Fibroblast of the aortic adventitia (primary cell): ENCODE results near the gene KMT2B. TPM values are rescaled to one million over a fixed set of nuclear protein-coding genes. Genes with fewer than 3 reads are reported as not detected.

Experiments
- DNase-seq: peaks from one replicate; pipeline ENCODE4 v3.0.0-alpha.2; 2010; ENCODE audit warnings: low read depth
- H3K4me3 ChIP-seq: 2 replicates; pipeline ENCODE4 v1.5.1; 2011; ENCODE audit warnings: low read depth, mild to moderate bottlenecking, control low read depth, low read length, moderate library complexity
- total RNA-seq: library from RNA; depleted of rRNA; stranded (reverse); fragments of >200 nt; gene quantifications from 2 replicates; pipeline ENCODE4 v1.2.3, GENCODE V29; 2012; ENCODE audit warnings: low replicate concordance
- TF ChIP-seq, protein P1 (sequence below): IDR thresholded peaks from 2 replicates; pipeline ENCODE4 v1.5.1; 2011; ENCODE audit warnings: mild to moderate bottlenecking, low read length, control low read depth, inconsistent platforms; ENCODE audit not compliant: insufficient read depth

KMT2B gene
- total RNA-seq, 1 donor = 6.8 TPM

DNA sequence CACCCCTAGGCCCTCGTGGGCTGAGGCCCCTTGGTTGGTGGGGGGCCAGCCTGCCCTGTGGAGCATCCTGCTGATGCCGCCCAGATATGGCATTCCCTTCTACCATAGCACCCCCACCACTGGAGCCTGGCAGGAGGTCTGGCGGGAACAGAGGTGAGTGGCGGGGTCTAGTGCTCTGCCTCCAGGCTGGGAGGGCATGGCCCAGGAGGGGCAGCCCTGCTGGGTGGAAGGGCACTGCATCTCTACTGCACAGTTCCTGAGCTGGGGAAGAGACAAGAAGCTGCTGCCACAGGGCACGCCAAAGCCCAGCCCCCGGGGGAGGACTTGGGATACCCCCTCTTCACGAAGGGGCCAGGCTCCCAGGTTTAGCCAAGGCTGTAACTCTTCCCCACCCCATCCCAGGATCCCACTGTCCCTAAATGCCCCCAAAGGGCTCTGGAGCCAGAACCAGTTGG lies 2.4 kb upstream of the KMT2B start:
- TF ChIP-seq, protein P1, sequence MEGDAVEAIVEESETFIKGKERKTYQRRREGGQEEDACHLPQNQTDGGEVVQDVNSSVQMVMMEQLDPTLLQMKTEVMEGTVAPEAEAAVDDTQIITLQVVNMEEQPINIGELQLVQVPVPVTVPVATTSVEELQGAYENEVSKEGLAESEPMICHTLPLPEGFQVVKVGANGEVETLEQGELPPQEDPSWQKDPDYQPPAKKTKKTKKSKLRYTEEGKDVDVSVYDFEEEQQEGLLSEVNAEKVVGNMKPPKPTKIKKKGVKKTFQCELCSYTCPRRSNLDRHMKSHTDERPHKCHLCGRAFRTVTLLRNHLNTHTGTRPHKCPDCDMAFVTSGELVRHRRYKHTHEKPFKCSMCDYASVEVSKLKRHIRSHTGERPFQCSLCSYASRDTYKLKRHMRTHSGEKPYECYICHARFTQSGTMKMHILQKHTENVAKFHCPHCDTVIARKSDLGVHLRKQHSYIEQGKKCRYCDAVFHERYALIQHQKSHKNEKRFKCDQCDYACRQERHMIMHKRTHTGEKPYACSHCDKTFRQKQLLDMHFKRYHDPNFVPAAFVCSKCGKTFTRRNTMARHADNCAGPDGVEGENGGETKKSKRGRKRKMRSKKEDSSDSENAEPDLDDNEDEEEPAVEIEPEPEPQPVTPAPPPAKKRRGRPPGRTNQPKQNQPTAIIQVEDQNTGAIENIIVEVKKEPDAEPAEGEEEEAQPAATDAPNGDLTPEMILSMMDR = no peak
- no peak for DNase-seq
- no peak overlapping the region for H3K4me3 ChIP-seq

DNA sequence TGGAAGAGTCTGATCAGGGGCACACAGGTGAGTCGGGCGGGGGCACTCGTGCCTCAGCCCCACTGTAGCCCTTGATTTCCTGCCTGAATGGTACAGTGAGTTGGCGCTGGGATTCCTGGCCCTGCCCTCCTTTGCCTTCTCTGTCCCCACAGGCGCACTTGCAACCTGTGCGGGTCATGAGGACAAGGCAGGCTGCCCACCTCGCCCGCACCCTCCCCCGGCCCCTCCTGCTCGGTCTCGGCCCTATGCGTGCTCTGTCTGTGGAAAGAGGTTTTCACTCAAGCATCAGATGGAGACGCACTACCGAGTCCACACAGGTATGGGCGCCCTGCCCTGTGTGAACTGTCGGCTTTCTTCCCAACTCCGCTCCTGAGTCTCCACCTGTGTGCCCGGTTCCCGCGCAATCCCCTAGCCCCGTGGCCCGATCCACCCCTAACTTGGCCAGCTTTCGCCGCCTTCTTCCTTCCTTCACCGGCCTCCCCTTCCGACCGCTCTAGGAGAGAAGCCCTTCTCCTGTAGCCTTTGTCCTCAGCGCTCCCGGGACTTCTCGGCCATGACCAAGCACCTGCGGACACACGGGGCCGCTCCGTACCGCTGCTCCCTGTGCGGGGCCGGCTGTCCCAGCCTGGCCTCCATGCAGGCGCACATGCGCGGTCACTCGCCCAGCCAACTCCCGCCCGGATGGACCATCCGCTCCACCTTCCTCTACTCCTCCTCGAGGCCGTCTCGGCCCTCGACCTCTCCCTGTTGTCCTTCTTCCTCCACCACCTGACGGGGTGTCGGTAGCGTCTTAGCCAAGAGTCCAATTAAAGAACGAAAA lies 1.6 kb upstream of the KMT2B start:
- H3K4me3 ChIP-seq = peak overlapping the region; percentile 82
- DNase-seq = no peak
- TF ChIP-seq, protein P1 = no peak

DNA sequence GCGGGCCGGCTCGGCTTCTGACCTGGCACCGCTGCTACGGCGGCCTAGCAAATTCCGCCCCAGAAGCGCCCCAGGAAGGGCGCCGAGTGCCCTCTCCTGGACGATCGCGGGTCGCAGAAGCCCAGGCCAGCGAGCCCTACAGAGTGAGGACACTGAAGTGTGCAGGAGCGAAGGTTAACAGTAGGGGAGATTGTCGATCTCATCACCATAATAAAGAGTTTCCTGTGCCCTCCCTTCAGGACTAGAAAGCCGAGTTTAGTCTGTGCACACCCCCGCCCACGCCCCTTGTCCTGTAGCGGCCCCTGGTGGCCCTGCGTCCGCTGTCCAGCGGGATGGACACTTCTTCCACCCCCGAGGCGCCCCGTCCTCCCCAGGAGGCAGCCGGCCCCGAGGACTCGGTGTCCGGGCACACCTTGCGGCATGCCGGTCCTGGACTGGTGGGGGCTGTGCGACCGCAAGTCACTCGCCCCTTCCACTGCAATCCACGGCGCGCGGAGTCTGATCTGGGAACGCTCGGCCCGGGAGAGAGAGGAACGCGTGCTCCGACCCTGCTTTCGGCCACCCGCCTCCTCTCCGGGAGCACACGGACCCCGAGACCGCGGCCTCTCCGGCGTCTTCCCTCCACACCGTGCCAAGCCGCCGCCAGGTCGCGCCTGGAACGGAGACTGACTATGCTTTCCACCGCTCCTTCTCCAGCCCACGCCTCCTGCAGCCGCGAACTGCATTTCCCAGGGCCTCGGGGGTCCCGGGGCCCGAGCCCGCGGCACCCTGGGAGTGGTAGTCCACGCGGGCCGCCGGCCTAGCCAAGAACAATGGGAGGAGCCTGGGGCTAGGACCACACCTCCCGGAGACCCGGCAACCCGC lies 770 bp upstream of the KMT2B start:
- peak; percentile 94 for DNase-seq
- TF ChIP-seq, protein P1 = peak; percentile 78
- H3K4me3 ChIP-seq = peak overlapping the region; percentile 82

DNA sequence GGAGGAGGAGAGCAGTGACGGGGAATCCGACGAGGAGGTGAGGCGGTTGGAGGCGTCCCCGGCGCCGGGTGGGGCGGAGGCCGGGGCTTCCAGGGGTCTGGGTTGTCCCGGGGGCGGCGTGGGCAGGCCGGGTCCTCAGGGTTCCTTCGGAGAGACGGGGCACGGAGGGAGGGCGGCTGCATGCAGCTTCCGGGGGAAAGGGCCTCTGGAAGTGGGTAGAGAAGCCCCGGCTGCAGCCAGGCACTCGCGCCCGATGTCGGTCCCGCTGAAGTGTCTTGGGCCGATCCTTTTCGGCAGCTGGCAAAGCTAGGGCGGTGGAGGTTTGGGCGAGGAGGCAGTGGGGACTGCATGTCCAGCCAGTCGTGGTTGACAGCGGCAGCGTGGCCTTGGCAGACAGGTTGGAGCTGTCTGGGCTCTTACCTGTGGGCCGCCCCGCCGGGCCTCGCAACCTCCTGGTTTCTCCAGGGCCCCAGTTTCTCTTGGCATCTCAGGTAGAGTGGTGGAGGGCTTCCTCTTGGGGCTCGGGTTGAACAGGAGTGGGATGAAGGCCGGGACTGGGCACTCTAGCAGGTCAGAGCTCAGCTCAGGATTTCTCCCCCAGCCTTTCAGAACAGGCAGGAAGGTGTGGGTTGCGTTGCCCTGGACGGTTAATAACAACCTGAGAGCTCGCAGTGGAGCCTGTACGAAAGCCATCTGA lies 690 bp downstream of the KMT2B start:
- TF ChIP-seq, protein P1 = no peak
- DNase-seq = no peak
- H3K4me3 ChIP-seq = peak overlapping the region; percentile 87

DNA sequence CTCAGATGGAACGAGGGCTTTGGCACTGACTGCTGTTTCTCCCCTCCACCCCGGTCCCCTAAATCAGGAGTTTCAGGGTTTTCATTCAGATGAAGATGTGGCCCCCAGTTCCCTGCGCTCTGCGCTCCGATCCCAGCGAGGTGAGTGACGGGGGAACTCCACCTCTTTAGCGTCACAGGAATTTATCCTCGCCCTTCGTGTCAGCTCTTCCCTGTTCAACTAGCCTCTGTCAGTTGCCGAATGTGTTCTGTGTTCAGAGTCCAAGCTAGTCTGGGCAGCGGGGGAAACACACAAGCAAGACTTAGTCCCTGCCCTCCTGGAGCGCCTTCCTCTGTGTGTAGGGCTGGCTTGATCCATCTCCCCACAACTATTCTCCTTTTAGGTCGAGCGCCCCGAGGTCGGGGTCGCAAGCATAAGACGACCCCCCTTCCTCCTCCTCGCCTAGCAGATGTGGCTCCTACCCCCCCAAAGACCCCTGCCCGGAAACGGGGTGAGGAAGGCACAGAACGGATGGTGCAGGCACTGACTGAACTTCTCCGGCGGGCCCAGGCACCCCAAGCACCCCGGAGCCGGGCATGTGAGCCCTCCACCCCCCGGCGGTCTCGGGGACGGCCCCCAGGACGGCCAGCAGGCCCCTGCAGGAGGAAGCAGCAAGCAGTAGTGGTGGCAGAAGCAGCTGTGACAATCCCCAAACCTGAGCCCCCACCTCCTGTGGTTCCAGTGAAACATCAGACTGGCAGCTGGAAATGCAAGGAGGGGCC lies 1.8 kb downstream of the KMT2B start:
- DNase-seq = no peak
- TF ChIP-seq, protein P1 = no peak
- peak overlapping the region; percentile 87 for H3K4me3 ChIP-seq

DNA sequence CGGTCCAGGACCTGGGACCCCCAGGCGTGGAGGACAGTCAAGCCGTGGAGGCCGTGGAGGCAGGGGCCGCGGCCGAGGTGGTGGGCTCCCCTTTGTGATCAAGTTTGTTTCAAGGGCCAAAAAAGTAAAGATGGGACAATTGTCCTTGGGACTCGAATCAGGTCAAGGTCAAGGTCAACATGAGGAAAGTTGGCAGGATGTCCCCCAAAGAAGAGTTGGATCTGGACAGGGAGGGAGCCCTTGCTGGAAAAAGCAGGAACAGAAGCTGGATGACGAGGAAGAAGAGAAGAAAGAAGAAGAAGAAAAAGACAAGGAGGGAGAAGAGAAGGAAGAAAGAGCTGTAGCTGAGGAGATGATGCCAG lies 2.3 kb downstream of the KMT2B start:
- TF ChIP-seq, protein P1 = no peak
- DNase-seq = no peak
- H3K4me3 ChIP-seq = no peak overlapping the region
